Loucy (cell line): ENCODE results near the gene ZSWIM4.

ENCODE experiments used
- H2AFZ ChIP-seq: fragments of 200-600 bp; sonication (generic); 2 replicates; pipeline ENCODE4 v1.6.0; 2016; ENCODE audit warnings: antibody characterized with exemption, mild to moderate bottlenecking, low read length, moderate library complexity
- H3F3A ChIP-seq: fragments of 200-600 bp; 2 replicates; pipeline ENCODE4 v1.6.0; 2016; ENCODE audit warnings: antibody characterized with exemption, low read depth, mild to moderate bottlenecking
- H3K27me3 ChIP-seq: fragments of 200-600 bp; sonication (generic); 2 replicates; pipeline ENCODE4 v1.6.1; 2014; ENCODE audit warnings: low read length, mild to moderate bottlenecking; ENCODE audit not compliant: insufficient read depth, poor library complexity, severe bottlenecking
- H3K36me3 ChIP-seq: fragments of 200-600 bp; sonication (generic); 2 replicates; pipeline ENCODE4 v1.6.1; 2016; ENCODE audit warnings: low read length; ENCODE audit not compliant: insufficient read depth
- H3K4me1 ChIP-seq: fragments of 200-600 bp; sonication (generic); 2 replicates; pipeline ENCODE4 v1.5.1; 2014; ENCODE audit warnings: low read length, mild to moderate bottlenecking; ENCODE audit not compliant: insufficient read depth, poor library complexity, severe bottlenecking
- H3K4me2 ChIP-seq: fragments of 200-600 bp; sonication (generic); 2 replicates; pipeline ENCODE4 v1.6.0; 2014; ENCODE audit warnings: antibody characterized with exemption, low read length, low read depth, mild to moderate bottlenecking; ENCODE audit not compliant: poor library complexity, severe bottlenecking
- H3K4me3 ChIP-seq: fragments of 200-600 bp; sonication (generic); 2 replicates; pipeline ENCODE4 v1.5.1; 2014; ENCODE audit warnings: low read length, mild to moderate bottlenecking, mixed read lengths; ENCODE audit not compliant: poor library complexity, severe bottlenecking
- H3K79me2 ChIP-seq: fragments of 200-600 bp; sonication (generic); 2 replicates; pipeline ENCODE4 v1.6.1; 2014; ENCODE audit warnings: low read length; ENCODE audit not compliant: insufficient read depth
- H3K9ac ChIP-seq: fragments of 200-600 bp; sonication (generic); 2 replicates; pipeline ENCODE4 v1.6.0; 2014; ENCODE audit warnings: mild to moderate bottlenecking, low read depth, low read length, moderate library complexity; ENCODE audit not compliant: poor library complexity, severe bottlenecking
- H3K9me2 ChIP-seq: fragments of 200-600 bp; sonication (generic); replicated peaks from 2 replicates; pipeline ENCODE4 v1.6.1; 2016; ENCODE audit warnings: low read depth, low read length, mixed read lengths
- H3K9me3 ChIP-seq: fragments of 200-600 bp; sonication (generic); 2 replicates; pipeline ENCODE4 v1.6.1; 2014; ENCODE audit warnings: mild to moderate bottlenecking, antibody characterized with exemption, low read length, low read depth; ENCODE audit not compliant: insufficient read depth
- H4K20me1 ChIP-seq: fragments of 200-600 bp; sonication (generic); 2 replicates; pipeline ENCODE4 v1.6.0; 2014; ENCODE audit warnings: antibody characterized with exemption, low read length, mild to moderate bottlenecking; ENCODE audit not compliant: insufficient read depth, poor library complexity, severe bottlenecking
- CTCF ChIP-seq: fragments of 200-600 bp; sonication (generic); conservative IDR thresholded peaks from 2 replicates; pipeline ENCODE4 v1.5.1; 2014; ENCODE audit warnings: mild to moderate bottlenecking, antibody characterized with exemption, low read length
- EZH2phosphoT487 ChIP-seq: fragments of 200-600 bp; IDR thresholded peaks from 2 replicates; pipeline ENCODE4 v1.6.1; 2018; ENCODE audit warnings: antibody characterized with exemption, mild to moderate bottlenecking, moderate library complexity, borderline replicate concordance

The ZSWIM4 gene

GRCh38 chr19:13814550-13814949, 19.3 kb downstream of the ZSWIM4 start:
- Histone ChIP-seq H3K9ac (no peak overlapping the region), H3K4me1 (no peaks in the 10 kb centered on the region)

GRCh38 chr19:13817018-13817614, 21.9 kb downstream of the ZSWIM4 start:
- Histone ChIP-seq H3K4me1 (no peaks in the 10 kb centered on the region), H4K20me1 (no peaks in the 10 kb centered on the region), H3K27me3 (no peaks in the 10 kb centered on the region), H3K9me3 (no peaks in the 10 kb centered on the region), H3K9ac (no peak overlapping the region), H3K79me2 (no peaks in the 10 kb centered on the region), H3F3A (no peaks in the 10 kb centered on the region), H3K36me3 (no peaks in the 10 kb centered on the region), H3K4me2 (no peak overlapping the region), H3K4me3 (no peak overlapping the region), H3K9me2 (no peaks in the 10 kb centered on the region), H2AFZ (no peak overlapping the region)
- TF ChIP-seq EZH2phosphoT487 (no peak), CTCF (no peak)

More at GRCh38 chr19:13814550-13814949, 19.3 kb downstream of the ZSWIM4 start:
- Histone ChIP-seq H3F3A (no peaks in the 10 kb centered on the region), H4K20me1 (no peaks in the 10 kb centered on the region), H3K4me3 (no peak overlapping the region), H3K9me3 (no peaks in the 10 kb centered on the region), H3K79me2 (no peaks in the 10 kb centered on the region), H3K36me3 (no peaks in the 10 kb centered on the region), H3K9me2 (no peaks in the 10 kb centered on the region), H2AFZ (no peak overlapping the region), H3K27me3 (no peaks in the 10 kb centered on the region), H3K4me2 (no peak overlapping the region)
- TF ChIP-seq EZH2phosphoT487 (no peak), CTCF (no peak)

GRCh38 chr19:13817615-13818371, 22.6 kb downstream of the ZSWIM4 start:
- H3K36me3 ChIP-seq = no peaks in the 10 kb centered on the region

More at GRCh38 chr19:13817615-13818371, 22.6 kb downstream of the ZSWIM4 start:
- Histone ChIP-seq H3K4me2 (no peak overlapping the region), H3K9me3 (no peaks in the 10 kb centered on the region), H3K9ac (no peak overlapping the region), H2AFZ (no peak overlapping the region), H4K20me1 (no peaks in the 10 kb centered on the region), H3F3A (no peaks in the 10 kb centered on the region), H3K79me2 (no peaks in the 10 kb centered on the region), H3K4me3 (no peak overlapping the region), H3K4me1 (no peaks in the 10 kb centered on the region), H3K9me2 (no peaks in the 10 kb centered on the region), H3K27me3 (no peaks in the 10 kb centered on the region)
- TF ChIP-seq EZH2phosphoT487 = no peak
- TF ChIP-seq CTCF = no peak
